ENCODE measurements around the gene GABBR2. TPM values are rescaled to one million over a fixed set of nuclear protein-coding genes. Genes with fewer than 3 reads are reported as not detected.

The GABBR2 gene
- total RNA-seq, 1 donor from 2014 or later: 0.24 TPM

GRCh38 chr9:98727428-98727827 lies 18.7 kb upstream of the GABBR2 start:
- DNase-seq (no peak), ATAC-seq (no peak)
- Histone ChIP-seq H3K36me3 (no peaks in the 10 kb centered on the region), H3K27me3 (ENCODE audit: low read depth) (peaks cover 10% of the 10 kb centered on the region), H3K4me1 (no peaks in the 10 kb centered on the region), H3K27ac (no peak overlapping the region), H3K9me3 (no peaks in the 10 kb centered on the region), H3K4me3 (no peak overlapping the region)
- TF ChIP-seq CTCF (IDR thresholded peaks at IDR 0.05): no peak
- intact Hi-C loops (cut with DNase I): no loop called here

GRCh38 chr9:98726735-98727134 lies 18.0 kb upstream of the GABBR2 start:
- no peak for TF ChIP-seq CTCF (IDR thresholded peaks at IDR 0.05)
- Histone ChIP-seq H3K36me3 (no peaks in the 10 kb centered on the region), H3K27ac (no peak overlapping the region), H3K27me3 (ENCODE audit: low read depth) (peaks cover 10% of the 10 kb centered on the region), H3K4me3 (no peak overlapping the region), H3K9me3 (no peaks in the 10 kb centered on the region), H3K4me1 (no peaks in the 10 kb centered on the region)
- intact Hi-C loops (cut with DNase I): no loop called here
- DNase-seq: no peak
- peak in 1 of 2 donors; percentile 57 for ATAC-seq

- Histone ChIP-seq H3K27ac (no peak overlapping the region), H3K36me3 (no peaks in the 10 kb centered on the region), H3K27me3 (ENCODE audit: low read depth) (peaks cover 10% of the 10 kb centered on the region), H3K4me1 (no peaks in the 10 kb centered on the region), H3K9me3 (no peaks in the 10 kb centered on the region), H3K4me3 (no peak overlapping the region)
- no peak for DNase-seq
- ATAC-seq: no peak
- TF ChIP-seq CTCF (IDR thresholded peaks at IDR 0.05): no peak
- intact Hi-C loops (cut with DNase I): no loop called here
Measured at GRCh38 chr9:98724810-98725530, 16.2 kb upstream of the GABBR2 start.

- no peaks in the 10 kb centered on the region for H3K9me3 ChIP-seq
- H3K27me3 ChIP-seq (ENCODE audit: low read depth): peaks cover 10% of the 10 kb centered on the region
- H3K4me1 ChIP-seq: no peaks in the 10 kb centered on the region
- no peaks in the 10 kb centered on the region for H3K36me3 ChIP-seq
- no peak overlapping the region for H3K4me3 ChIP-seq
- TF ChIP-seq CTCF (IDR thresholded peaks at IDR 0.05): no peak
- ATAC-seq (no peak), DNase-seq (no peak)
- intact Hi-C loops (cut with DNase I): no loop called here
- H3K27ac ChIP-seq: no peak overlapping the region
Measured at GRCh38 chr9:98721643-98722042, 12.9 kb upstream of the GABBR2 start.

- Histone ChIP-seq H3K9me3 (no peaks in the 10 kb centered on the region), H3K27ac (no peak overlapping the region), H3K4me1 (no peaks in the 10 kb centered on the region), H3K36me3 (no peaks in the 10 kb centered on the region), H3K4me3 (no peak overlapping the region), H3K27me3 (ENCODE audit: low read depth) (peaks cover 10% of the 10 kb centered on the region)
- TF ChIP-seq CTCF (IDR thresholded peaks at IDR 0.05): no peak
- DNase-seq: no peak
- intact Hi-C loops (cut with DNase I): no loop called here
- no peak for ATAC-seq
Measured at GRCh38 chr9:98720402-98720801, 11.7 kb upstream of the GABBR2 start.

Measured in lower lobe of right lung (tissue), 2 donors.